GM19467 (cell line): ENCODE data around the gene PLA1A.

Source experiments
- ATAC-seq: cut with Tn5 transposase; IDR thresholded peaks from one replicate; pipeline ENCODE4 v1.9.1; 2021; ENCODE audit warnings: mild to moderate bottlenecking, moderate library complexity; ENCODE audit not compliant: unreplicated experiment

PLA1A gene

DNA sequence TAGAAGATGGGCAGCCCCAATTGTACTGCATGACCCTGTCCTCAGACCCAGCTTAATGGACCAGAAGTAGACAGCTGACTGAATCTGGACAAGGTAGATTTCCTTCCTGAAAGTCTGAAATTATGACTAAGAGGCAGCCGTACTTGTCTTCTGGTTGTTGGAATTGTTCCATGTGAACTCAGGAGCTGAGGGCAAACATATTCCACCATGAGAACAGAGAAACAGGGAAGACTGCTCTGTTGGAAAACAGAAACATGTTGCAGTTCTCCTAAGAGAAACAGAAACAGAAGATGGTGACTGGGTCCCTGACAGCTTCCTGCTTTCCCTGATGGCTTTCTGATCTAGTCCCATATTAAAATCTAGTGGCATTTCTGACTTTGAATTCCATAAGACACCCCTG, 38.6 kb downstream of the PLA1A start:
- no peak for ATAC-seq

GRCh38 chr3:119636891-119637611, 39.4 kb downstream of the PLA1A start:
- ATAC-seq: no peak

- peak; percentile 31 for ATAC-seq
Measured at GRCh38 chr3:119637679-119638477, 40.2 kb downstream of the PLA1A start.

- ATAC-seq: no peak
Measured at GRCh38 chr3:119639494-119640350, 42.0 kb downstream of the PLA1A start.

DNA sequence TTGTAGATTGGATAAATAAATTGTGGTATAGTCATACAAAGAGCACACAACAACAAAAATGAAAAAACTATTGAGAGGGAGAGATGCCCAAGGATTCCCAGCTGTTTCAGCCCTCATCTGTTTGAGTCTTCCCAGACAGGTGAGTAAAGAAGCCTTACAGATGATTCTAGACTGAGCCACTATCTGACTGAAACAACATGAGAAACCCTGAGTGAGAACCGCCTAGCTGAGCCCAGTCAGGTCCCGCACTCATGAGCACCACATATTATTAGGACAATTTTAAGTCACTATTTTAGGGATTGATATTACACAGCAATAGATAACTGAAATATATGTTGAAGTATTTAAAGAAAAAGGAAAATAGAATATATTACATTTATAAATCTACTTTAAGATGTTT, 43.7 kb downstream of the PLA1A start:
- ATAC-seq: no peak

GRCh38 chr3:119642746-119643473, 45.2 kb downstream of the PLA1A start:
- no peak for ATAC-seq

GRCh38 chr3:119643528-119643927, 45.8 kb downstream of the PLA1A start:
- no peak for ATAC-seq

- ATAC-seq: no peak
Measured at GRCh38 chr3:119644481-119644880, 46.8 kb downstream of the PLA1A start.

DNA sequence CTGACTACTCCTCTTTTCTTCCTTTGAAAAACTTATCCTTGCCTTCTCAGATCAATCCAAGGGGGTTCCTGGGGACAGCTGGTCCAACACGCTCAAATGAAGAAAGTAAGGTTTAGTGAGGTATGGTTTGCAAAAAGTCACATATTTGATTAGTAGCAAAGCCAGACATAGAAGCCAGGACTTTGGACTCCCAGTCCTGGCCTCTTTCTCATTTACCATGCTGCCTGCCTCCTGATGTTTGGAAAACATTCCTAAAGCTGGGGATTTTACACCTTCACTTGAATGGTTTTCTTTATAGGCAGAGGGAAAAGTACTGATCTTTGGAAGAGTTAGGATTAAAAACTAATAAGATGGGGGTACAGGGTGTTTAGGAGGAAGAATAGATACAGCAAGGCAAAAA, 48.1 kb downstream of the PLA1A start:
- no peak for ATAC-seq

- ATAC-seq: no peak
Measured at GRCh38 chr3:119647171-119647570, 49.5 kb downstream of the PLA1A start.

GRCh38 chr3:119647843-119648575, 50.3 kb downstream of the PLA1A start:
- no peak for ATAC-seq

GRCh38 chr3:119649761-119650160, 52.1 kb downstream of the PLA1A start:
- no peak for ATAC-seq

DNA sequence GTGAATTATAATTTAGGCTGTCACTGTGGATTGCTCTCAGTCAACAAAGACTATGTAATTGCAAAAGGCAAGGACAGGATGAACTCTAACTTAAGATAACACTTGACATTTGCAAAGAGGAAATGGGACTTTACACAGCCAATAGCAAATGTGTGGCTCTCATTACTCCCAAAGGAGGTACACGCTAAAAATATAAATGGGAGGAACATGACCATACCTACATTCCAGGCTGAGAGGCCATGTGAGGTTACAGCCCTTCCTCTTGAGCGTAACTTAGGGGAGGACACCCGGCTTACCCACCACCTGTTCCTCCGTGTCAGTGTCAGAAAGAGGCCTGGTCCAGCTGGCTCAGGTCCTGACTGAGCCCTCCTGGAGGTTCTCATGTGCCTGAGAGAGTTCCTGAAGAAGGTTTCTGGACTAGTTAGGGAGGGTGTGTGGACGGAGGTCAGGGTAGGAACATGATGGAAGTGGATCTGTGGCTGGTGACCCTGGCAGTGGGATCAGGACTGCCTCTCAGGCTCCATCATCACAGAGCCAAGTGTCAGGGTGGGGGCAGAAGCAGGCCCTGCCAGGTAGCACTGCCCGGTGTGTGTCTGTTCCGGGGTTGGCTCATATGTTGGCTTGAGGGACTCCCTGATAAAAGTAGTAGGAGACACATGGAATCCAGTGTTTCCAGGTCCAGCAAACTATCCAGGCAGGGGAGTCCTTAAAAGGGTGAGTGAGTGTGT, 54.8 kb downstream of the PLA1A start:
- no peak for ATAC-seq

DNA sequence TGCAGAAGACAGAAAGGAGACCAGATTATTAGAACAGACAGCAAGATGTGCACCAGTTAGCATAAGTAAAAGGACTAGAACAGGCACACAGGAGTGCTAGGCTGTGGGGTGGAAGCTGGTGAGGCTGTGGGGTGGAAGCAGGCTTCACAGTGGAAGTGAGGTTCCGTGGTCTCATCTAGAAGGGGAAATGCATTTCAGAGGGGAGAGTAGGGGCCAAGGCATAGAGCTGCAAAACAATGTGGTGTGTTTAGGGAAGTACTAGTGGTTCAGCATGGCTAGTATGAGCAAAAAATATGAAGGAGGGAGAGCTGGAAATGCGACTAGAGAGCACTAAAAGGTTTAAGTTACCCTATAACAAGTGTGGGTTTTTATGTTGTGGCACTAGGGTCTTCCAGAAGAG, 56.2 kb downstream of the PLA1A start:
- ATAC-seq: no peak

DNA sequence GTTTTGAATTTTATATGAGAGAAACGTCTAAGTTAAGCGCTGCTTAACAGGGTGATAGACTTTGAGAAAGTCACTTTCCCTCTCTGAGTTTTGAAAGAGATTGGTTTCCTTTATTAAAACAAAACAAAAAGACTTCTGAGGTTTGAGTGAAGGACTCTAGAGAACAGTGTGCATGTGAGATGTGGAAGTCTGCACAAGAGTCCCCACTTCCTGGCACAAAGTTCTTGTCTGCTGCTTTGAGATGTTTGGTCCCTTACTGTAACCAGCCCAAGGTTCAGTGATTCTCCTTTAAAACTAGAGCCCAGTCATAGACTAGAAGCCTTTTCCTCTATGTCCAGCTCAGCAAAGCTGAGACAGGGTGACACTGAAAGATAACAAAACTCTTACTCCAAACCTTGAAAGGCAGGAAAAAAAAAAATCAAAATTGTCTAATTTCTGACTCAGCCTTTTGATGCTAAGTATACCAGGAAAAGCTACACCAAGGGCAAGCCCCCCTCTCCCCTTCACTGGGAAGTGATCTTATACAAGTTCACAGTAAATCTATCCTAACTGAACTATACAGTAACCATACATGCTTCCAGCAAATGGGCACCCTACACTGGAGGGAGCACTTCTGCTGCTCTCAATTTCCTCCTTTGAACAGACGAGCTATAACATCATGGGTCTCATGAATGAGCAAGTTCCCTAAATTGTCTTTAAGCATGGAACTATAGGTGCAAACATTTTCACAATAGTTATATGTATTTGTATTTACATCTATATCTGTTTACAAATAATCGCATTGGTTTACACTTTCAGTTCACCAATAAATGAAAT, 60.4 kb downstream of the PLA1A start:
- no peak for ATAC-seq

DNA sequence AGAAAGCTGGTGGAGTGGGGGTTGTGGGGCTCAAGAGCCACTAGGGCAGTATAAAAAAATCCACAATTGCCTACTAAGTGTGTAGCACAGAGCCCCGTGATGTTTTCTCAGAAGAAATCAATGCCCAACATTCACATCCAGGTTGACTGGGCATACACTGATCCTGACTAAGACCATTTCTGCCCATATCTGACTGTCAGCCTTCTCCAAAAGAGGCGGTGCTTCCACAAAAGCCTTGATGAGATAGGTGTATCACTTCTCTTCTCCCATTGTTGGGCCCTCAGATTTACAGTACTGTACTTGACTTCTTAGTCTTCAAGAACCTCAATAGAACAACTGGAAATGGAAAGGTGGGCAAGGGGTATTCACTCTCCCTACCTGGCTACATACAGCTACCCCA, 61.3 kb downstream of the PLA1A start:
- ATAC-seq: no peak

DNA sequence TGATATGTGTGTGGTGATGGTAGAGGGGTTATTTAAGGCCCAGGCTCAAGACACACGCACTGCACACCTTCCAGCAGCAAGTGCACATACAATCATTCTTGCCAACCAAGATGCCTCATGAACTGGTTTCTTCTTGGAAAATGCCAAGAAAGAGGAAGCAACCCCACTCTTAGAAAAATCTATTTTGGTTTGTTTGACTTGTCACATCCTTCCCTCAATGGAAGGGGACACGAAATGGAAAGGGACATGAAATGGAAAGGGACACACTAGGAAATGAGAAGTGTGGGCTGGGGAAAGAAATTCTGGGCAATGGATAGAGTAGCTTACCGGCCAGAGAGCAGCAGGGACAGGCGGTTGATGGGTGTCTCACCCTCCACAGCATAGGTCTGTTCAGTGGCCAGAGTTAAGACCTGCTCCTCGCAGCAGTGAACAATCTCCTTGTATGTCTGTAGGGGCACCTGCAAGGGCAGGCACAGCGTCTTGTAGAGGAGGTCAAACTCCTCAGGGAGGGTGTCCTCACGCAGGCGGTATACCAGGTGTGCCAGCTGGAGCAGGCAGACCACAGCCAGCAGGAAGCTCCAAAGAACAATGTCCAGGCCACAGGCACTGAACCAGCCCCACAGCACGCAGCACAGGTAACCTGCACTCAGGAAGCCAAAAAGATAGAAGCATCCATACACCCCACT, 62.1 kb downstream of the PLA1A start:
- no peak for ATAC-seq
